ENCODE measurements around the gene CCDC9B. TPM values are rescaled to one million over a fixed set of nuclear protein-coding genes. Genes with fewer than 3 reads are reported as not detected.
A peak's percentile ranks its signal among the peaks of the same experiment; 100 is the strongest.

The CCDC9B gene
- polyA plus RNA-seq, 1 of the 3 experiments (the other 2 are of a cell fraction) = 13.7 TPM

DNA sequence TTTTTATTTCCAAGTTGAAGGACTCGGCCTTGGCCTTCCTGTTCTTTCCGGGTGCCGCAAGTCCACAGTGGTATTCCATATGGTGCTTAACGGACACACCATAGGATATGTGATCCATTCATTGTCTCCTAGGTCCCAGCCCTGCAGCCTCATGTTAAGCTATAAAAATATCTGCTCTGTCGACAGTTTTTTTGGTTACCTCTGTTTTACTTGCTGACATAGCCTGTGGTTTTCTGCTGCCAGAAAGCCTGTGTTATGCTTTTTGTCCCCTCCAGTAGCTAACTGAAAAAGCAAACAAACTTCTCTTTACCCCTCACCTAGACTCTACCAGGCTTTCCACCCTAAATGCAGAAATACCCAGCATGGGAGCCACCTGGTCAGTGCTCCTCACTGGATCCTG, 12.0 kb downstream of the CCDC9B start:
- no peak overlapping the region for H3K9ac ChIP-seq
- no peak overlapping the region; a peak in 2 of 4 replicates for H3K27ac ChIP-seq (ENCODE audit: low read depth in 2 of 2, low read length in 1 of 2)
- no peaks in the 10 kb centered on the region for H4K20me1 ChIP-seq (ENCODE audit: insufficient read depth)
- no peaks in the 10 kb centered on the region for H3K9me2 ChIP-seq
- TF ChIP-seq SIN3A (IDR thresholded peaks at IDR 0.05; ENCODE audit: borderline replicate concordance, low read depth, low read length) (no peak), GABPA (IDR thresholded peaks at IDR 0.05; ENCODE audit: low read depth) (no peak), EZH2phosphoT487 (IDR thresholded peaks at IDR 0.05; ENCODE audit: borderline replicate concordance, low read depth) (no peak)
- 96% methylated on average over 5 of the region's 5 CpGs for WGBS (ENCODE audit: low lambda C conversion rate)
- CTCF ChIA-PET = interaction anchor here (1.5 to 70.6 kb wide), 6 partner anchors 13 to 112 kb away, joined by 3 to 2194 read pairs (median 14); partner anchors contain the start of genes ANKRD63, CCDC9B, DISP2 and INAFM2
- H3K9me3 ChIP-seq = no peaks in the 10 kb centered on the region
- H3K4me1 ChIP-seq (ENCODE audit: control insufficient read depth in 1 of 2, insufficient read depth in 2 of 2, low read depth in 1 of 2, low read length in 1 of 2) = peaks cover 15 to 16% of the 10 kb centered on the region in 2 experiments
- H2AFZ ChIP-seq (ENCODE audit: low read depth) = no peak overlapping the region
- peaks cover 15% of the 10 kb centered on the region; the same call in 1 of the 2 replicates for H3K79me2 ChIP-seq (ENCODE audit: insufficient read depth)
- no peaks in the 10 kb centered on the region for H3K27me3 ChIP-seq (ENCODE audit: insufficient read depth)
- no peak for DNase-seq
- peak overlapping the region; percentile 15; the same call in 1 of the 2 replicates for H3K4me2 ChIP-seq
- peaks cover 0 to 4% of the 10 kb centered on the region in 2 experiments for H3K36me3 ChIP-seq (replicated peaks in 1 of 2; ENCODE audit: control insufficient read depth in 1 of 2, insufficient read depth in 2 of 2, low read length in 1 of 2)
- no peak overlapping the region for H3K4me3 ChIP-seq (ENCODE audit: low read depth in 2 of 2, low read length in 1 of 2)
- peaks cover 27% of the 10 kb centered on the region for H3F3A ChIP-seq (replicated peaks; ENCODE audit: insufficient read depth)
- POLR2A ChIA-PET = no interaction called here

DNA sequence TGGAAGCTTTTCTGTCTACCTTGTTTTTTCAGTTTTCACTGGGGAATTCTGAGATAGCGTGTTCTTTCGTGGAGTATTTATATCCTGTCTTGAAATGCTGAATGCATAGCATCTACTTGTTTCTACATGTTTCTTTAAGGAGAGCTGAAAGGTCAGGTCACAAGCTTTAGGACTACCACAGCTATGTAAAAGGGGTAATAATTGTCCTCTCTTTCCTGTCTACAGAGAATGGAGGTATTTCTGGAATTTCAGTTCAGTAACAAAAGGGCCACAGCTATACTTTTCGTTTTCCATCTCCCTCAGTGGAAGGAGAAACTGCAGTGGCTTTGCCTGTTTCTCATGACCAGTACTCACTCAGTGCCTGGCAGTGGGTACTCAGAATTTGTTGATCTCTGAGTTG, 12.6 kb downstream of the CCDC9B start:
- peaks cover 27% of the 10 kb centered on the region for H3F3A ChIP-seq (replicated peaks; ENCODE audit: insufficient read depth)
- H3K27me3 ChIP-seq (ENCODE audit: insufficient read depth) = no peaks in the 10 kb centered on the region
- no peak overlapping the region for H3K4me3 ChIP-seq (ENCODE audit: low read depth in 2 of 2, low read length in 1 of 2)
- H3K9me2 ChIP-seq = no peaks in the 10 kb centered on the region
- TF ChIP-seq FOSL2 (IDR thresholded peaks at IDR 0.05; ENCODE audit: borderline replicate concordance, low read depth) = no peak
- no peak for TF ChIP-seq GATA2 (CRISPR knock-in tag; IDR thresholded peaks at IDR 0.05)
- TF ChIP-seq TAF1 (IDR thresholded peaks at IDR 0.05; ENCODE audit: borderline replicate concordance, low read depth, low read length) = no peak
- TF ChIP-seq, protein P1, sequence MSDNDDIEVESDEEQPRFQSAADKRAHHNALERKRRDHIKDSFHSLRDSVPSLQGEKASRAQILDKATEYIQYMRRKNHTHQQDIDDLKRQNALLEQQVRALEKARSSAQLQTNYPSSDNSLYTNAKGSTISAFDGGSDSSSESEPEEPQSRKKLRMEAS (IDR thresholded peaks at IDR 0.05; ENCODE audit: low read depth) = no peak
- TF ChIP-seq, protein P2, sequence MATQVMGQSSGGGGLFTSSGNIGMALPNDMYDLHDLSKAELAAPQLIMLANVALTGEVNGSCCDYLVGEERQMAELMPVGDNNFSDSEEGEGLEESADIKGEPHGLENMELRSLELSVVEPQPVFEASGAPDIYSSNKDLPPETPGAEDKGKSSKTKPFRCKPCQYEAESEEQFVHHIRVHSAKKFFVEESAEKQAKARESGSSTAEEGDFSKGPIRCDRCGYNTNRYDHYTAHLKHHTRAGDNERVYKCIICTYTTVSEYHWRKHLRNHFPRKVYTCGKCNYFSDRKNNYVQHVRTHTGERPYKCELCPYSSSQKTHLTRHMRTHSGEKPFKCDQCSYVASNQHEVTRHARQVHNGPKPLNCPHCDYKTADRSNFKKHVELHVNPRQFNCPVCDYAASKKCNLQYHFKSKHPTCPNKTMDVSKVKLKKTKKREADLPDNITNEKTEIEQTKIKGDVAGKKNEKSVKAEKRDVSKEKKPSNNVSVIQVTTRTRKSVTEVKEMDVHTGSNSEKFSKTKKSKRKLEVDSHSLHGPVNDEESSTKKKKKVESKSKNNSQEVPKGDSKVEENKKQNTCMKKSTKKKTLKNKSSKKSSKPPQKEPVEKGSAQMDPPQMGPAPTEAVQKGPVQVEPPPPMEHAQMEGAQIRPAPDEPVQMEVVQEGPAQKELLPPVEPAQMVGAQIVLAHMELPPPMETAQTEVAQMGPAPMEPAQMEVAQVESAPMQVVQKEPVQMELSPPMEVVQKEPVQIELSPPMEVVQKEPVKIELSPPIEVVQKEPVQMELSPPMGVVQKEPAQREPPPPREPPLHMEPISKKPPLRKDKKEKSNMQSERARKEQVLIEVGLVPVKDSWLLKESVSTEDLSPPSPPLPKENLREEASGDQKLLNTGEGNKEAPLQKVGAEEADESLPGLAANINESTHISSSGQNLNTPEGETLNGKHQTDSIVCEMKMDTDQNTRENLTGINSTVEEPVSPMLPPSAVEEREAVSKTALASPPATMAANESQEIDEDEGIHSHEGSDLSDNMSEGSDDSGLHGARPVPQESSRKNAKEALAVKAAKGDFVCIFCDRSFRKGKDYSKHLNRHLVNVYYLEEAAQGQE (IDR thresholded peaks at IDR 0.05; ENCODE audit: low read depth, low read length) = no peak
- no peak for TF ChIP-seq SIN3A (IDR thresholded peaks at IDR 0.05; ENCODE audit: borderline replicate concordance, low read depth, low read length)
- no peak for TF ChIP-seq FOXJ3 (CRISPR knock-in tag; IDR thresholded peaks at IDR 0.05)
- no peak for TF ChIP-seq GABPA (IDR thresholded peaks at IDR 0.05; ENCODE audit: low read depth)
- TF ChIP-seq NFIC (IDR thresholded peaks at IDR 0.05; ENCODE audit: borderline replicate concordance) = no peak
- no peak for TF ChIP-seq RCOR1 (IDR thresholded peaks at IDR 0.05; ENCODE audit: low read length)
- TF ChIP-seq POLR2AphosphoS5 (IDR thresholded peaks at IDR 0.05; ENCODE audit: low read depth, low read length) = no peak
- TF ChIP-seq, protein P3, sequence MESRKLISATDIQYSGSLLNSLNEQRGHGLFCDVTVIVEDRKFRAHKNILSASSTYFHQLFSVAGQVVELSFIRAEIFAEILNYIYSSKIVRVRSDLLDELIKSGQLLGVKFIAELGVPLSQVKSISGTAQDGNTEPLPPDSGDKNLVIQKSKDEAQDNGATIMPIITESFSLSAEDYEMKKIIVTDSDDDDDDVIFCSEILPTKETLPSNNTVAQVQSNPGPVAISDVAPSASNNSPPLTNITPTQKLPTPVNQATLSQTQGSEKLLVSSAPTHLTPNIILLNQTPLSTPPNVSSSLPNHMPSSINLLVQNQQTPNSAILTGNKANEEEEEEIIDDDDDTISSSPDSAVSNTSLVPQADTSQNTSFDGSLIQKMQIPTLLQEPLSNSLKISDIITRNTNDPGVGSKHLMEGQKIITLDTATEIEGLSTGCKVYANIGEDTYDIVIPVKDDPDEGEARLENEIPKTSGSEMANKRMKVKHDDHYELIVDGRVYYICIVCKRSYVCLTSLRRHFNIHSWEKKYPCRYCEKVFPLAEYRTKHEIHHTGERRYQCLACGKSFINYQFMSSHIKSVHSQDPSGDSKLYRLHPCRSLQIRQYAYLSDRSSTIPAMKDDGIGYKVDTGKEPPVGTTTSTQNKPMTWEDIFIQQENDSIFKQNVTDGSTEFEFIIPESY (IDR thresholded peaks at IDR 0.05; ENCODE audit: borderline replicate concordance, low read depth) = no peak
- no peak for TF ChIP-seq RXRA (IDR thresholded peaks at IDR 0.05; ENCODE audit: borderline replicate concordance, low read depth)
- H3K4me2 ChIP-seq = peak overlapping the region; percentile 15; the same call in 1 of the 2 replicates
- peaks cover 15% of the 10 kb centered on the region; the same call in 1 of the 2 replicates for H3K79me2 ChIP-seq (ENCODE audit: insufficient read depth)
- H3K36me3 ChIP-seq (replicated peaks in 1 of 2; ENCODE audit: control insufficient read depth in 1 of 2, insufficient read depth in 2 of 2, low read length in 1 of 2) = peaks cover 0 to 4% of the 10 kb centered on the region in 2 experiments
- no peak for DNase-seq
- ChIA-PET CTCF (interaction anchor here (1.1 to 70.6 kb wide), 7 partner anchors 13 to 111 kb away, joined by 3 to 2194 read pairs (median 10); partner anchors contain the start of genes ANKRD63, CCDC9B, DISP2 and INAFM2), POLR2A (no interaction called here)
- 93% methylated on average over 3 of the region's 3 CpGs for WGBS (ENCODE audit: low lambda C conversion rate)
- H4K20me1 ChIP-seq (ENCODE audit: insufficient read depth) = no peaks in the 10 kb centered on the region
- no peak overlapping the region for H2AFZ ChIP-seq (ENCODE audit: low read depth)
- peaks cover 15% of the 10 kb centered on the region in 2 experiments for H3K4me1 ChIP-seq (ENCODE audit: control insufficient read depth in 1 of 2, insufficient read depth in 2 of 2, low read depth in 1 of 2, low read length in 1 of 2)
- no peak overlapping the region for H3K9ac ChIP-seq
- no peaks in the 10 kb centered on the region for H3K9me3 ChIP-seq
- peak overlapping the region in 1 of 2 experiments; percentile 16; a peak in 2 of 4 replicates for H3K27ac ChIP-seq (ENCODE audit: low read depth in 2 of 2, low read length in 1 of 2)

All from SK-N-SH (cell line).